Central memory CD4-positive, alpha-beta T cell (primary cell): ENCODE results near the gene KIF21A.

ENCODE experiments used
- DNase-seq: peaks from one replicate; pipeline ENCODE4 v3.0.0; 2022

KIF21A gene

DNA sequence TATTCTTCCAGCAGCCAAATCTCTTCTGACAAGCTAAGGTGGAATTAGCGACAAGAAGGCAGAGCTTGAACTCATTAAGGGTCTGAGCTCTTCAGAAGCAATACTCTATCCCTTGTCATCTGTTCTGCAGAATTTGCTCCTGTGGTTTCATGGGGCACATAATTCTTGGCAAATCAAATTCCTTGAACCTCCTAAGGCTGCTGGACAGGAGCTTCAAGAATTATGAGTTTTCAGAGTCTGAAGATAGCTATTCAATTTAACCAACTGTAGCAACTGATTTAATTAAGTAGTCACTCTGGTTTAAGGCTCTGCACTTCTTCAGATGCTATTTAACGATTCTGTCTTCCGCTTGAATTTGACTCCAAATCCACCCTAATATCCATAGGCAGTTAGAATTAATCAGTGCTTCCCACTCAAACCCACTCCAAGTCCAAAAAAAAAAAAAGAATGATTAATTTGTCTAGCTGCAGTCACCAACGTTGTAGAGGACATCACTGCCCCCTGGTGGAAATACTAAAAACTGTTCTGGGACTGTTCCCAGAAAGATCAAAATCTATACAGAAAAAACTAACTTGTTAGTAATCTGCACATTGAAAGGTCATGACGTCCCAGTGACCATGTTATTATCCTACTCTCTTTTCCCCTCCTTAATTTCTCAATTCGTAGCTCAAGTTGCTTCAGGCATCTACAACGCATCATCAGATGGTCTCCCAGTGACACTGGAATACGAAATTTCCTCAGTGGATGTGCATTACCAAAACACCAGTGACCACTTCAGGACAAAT is 169.9 kb downstream of the KIF21A start:
- no peak for DNase-seq

DNA sequence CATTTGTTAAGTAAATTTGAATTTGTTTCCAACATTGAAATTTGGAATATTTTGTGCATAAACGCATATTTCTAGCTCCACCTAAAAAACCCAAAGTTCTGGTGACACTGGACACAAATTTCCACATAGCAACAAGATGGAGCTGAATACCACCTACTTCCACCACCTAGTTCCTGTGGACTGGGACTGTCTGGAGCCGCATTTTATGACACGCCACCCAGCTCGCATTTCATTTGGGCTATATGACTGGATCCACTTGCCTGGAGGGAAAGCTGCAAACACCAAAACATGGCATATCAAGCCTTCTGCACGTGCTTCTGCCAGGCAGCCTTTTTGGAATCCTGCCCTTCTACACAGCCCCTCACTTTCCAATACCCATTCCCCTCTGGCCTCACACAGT is 173.4 kb downstream of the KIF21A start:
- no peak for DNase-seq

DNA sequence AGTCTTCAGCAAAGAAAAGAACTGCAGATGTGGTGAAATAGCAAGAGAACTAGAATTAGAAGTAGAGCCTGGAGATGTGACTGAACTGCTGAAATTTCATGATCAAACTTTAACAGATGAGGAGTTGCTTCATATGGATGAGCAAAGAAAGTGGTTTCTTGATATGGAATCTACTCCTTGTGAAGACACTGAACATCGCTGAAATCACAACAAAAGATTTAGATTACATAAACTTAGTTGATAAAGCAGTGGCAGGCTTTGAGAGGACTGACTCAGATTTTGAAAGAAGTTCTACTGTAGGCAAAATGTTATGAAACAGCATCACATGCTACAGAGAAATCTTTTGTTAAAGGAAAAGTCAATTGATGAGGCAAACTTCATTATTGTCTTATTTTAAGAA is 175.0 kb downstream of the KIF21A start:
- no peak for DNase-seq

DNA sequence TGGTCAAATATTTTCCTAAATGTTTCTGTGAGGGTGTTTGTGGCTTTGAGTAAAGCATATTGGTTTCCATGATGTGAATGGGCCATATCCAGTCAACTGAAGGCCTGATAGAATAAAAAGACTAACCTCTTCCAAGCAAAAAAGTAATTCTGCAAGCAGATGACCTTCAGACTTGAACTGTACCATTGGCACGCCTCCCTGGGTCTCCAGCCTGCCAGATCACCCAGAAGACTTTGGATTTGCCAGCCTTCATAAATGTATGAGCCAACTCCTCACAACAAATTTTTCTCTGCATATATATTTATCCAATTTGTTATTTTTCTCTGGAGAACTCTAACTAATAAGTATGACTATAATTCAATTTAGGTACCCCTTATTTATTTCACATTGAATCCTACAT is 190.3 kb downstream of the KIF21A start:
- no peak for DNase-seq
